OCI-LY1 (cell line): Measurements from ENCODE around the gene FARP1.

Source experiments
- H2AFZ ChIP-seq: fragments of 200-600 bp; sonication (generic), shearing (Covaris generic); 2 replicates; pipeline ENCODE4 v1.6.0; 2014; ENCODE audit warnings: antibody characterized with exemption, mild to moderate bottlenecking, low read length
- H3F3A ChIP-seq: fragments of 200-600 bp; sonication (generic), shearing (Covaris generic); 2 replicates; pipeline ENCODE4 v1.6.0; 2014; ENCODE audit warnings: mild to moderate bottlenecking, antibody characterized with exemption, low read length, moderate library complexity; ENCODE audit not compliant: insufficient read depth
- H3K27ac ChIP-seq: fragments of 200-600 bp; sonication (generic); 2 replicates; pipeline ENCODE4 v1.5.1; 2014; ENCODE audit warnings: low read length, mixed run types, mild to moderate bottlenecking, low read depth; ENCODE audit not compliant: poor library complexity, severe bottlenecking
- H3K27me3 ChIP-seq: fragments of 200-600 bp; sonication (generic); 2 replicates; pipeline ENCODE4 v1.6.0; 2014; ENCODE audit warnings: antibody characterized with exemption, mild to moderate bottlenecking, low read length, moderate library complexity; ENCODE audit not compliant: insufficient read depth
- H3K36me3 ChIP-seq: fragments of 200-600 bp; sonication (generic); 2 replicates; pipeline ENCODE4 v1.6.1; 2014; ENCODE audit warnings: mild to moderate bottlenecking, antibody characterized with exemption, low read length, moderate library complexity, mixed read lengths; ENCODE audit not compliant: insufficient read depth
- H3K4me1 ChIP-seq: fragments of 200-600 bp; sonication (generic); 2 replicates; pipeline ENCODE4 v1.5.1; 2014; ENCODE audit warnings: mild to moderate bottlenecking, low read length, moderate library complexity; ENCODE audit not compliant: insufficient read depth, severe bottlenecking
- H3K4me2 ChIP-seq: fragments of 200-600 bp; sonication (generic), shearing (Covaris generic); 2 replicates; pipeline ENCODE4 v1.6.1; 2014; ENCODE audit warnings: low read length
- H3K4me3 ChIP-seq: fragments of 200-600 bp; sonication (generic); 2 replicates; pipeline ENCODE4 v1.5.1; 2014; ENCODE audit warnings: low read length, low read depth, mild to moderate bottlenecking, mixed read lengths; ENCODE audit not compliant: poor library complexity, severe bottlenecking
- H3K79me2 ChIP-seq: fragments of 200-600 bp; shearing (Covaris generic); 2 replicates; pipeline ENCODE4 v1.6.1; 2016; ENCODE audit warnings: mixed run types, low read length, mixed read lengths; ENCODE audit not compliant: insufficient read depth
- H3K9ac ChIP-seq: fragments of 200-600 bp; sonication (generic), shearing (Covaris generic); 2 replicates; pipeline ENCODE4 v1.6.1; 2014; ENCODE audit warnings: mild to moderate bottlenecking, low read length, mixed read lengths
- H3K9me2 ChIP-seq: fragments of 200-600 bp; sonication (generic), shearing (Covaris generic); 2 replicates; pipeline ENCODE4 v1.6.1; 2014; ENCODE audit warnings: low read depth, mild to moderate bottlenecking, low read length, mixed read lengths
- H3K9me3 ChIP-seq: fragments of 200-600 bp; shearing (Covaris generic); 2 replicates; pipeline ENCODE4 v1.6.1; 2014; ENCODE audit warnings: low read length, mixed read lengths
- H4K20me1 ChIP-seq: fragments of 200-600 bp; sonication (generic), shearing (Covaris generic); 2 replicates; pipeline ENCODE4 v1.6.0; 2016; ENCODE audit warnings: mild to moderate bottlenecking, low read length; ENCODE audit not compliant: insufficient read depth
- EZH2 ChIP-seq: fragments of 200-600 bp; sonication (generic), shearing (Covaris generic); IDR thresholded peaks from 2 replicates; pipeline ENCODE4 v1.8.0; 2017; ENCODE audit warnings: borderline replicate concordance, mixed run types, mild to moderate bottlenecking, antibody characterized with exemption, low read length, moderate library complexity, mixed read lengths
- TF ChIP-seq, protein P1 (sequence below): fragments of 200-600 bp; sonication (generic), shearing (Covaris generic); IDR thresholded peaks from 2 replicates; pipeline ENCODE4 v1.5.1; 2017; ENCODE audit warnings: mild to moderate bottlenecking, antibody characterized with exemption, low read length, moderate library complexity, mixed read lengths

Gene FARP1

GRCh38 chr13:98466634-98467236 is 323.8 kb downstream of the FARP1 start:
- Histone ChIP-seq H3K36me3 (peaks cover 64% of the 10 kb centered on the region; the same call in 1 of the 2 replicates), H3K4me1 (no peaks in the 10 kb centered on the region), H3K27me3 (no peaks in the 10 kb centered on the region), H3K4me3 (no peak overlapping the region), H3K9me2 (no peaks in the 10 kb centered on the region), H4K20me1 (no peaks in the 10 kb centered on the region), H2AFZ (no peak overlapping the region), H3K9ac (no peak overlapping the region), H3K4me2 (no peak overlapping the region), H3F3A (no peaks in the 10 kb centered on the region), H3K79me2 (no peaks in the 10 kb centered on the region), H3K27ac (no peak overlapping the region), H3K9me3 (no peaks in the 10 kb centered on the region)
- TF ChIP-seq, protein P1, sequence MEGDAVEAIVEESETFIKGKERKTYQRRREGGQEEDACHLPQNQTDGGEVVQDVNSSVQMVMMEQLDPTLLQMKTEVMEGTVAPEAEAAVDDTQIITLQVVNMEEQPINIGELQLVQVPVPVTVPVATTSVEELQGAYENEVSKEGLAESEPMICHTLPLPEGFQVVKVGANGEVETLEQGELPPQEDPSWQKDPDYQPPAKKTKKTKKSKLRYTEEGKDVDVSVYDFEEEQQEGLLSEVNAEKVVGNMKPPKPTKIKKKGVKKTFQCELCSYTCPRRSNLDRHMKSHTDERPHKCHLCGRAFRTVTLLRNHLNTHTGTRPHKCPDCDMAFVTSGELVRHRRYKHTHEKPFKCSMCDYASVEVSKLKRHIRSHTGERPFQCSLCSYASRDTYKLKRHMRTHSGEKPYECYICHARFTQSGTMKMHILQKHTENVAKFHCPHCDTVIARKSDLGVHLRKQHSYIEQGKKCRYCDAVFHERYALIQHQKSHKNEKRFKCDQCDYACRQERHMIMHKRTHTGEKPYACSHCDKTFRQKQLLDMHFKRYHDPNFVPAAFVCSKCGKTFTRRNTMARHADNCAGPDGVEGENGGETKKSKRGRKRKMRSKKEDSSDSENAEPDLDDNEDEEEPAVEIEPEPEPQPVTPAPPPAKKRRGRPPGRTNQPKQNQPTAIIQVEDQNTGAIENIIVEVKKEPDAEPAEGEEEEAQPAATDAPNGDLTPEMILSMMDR = peak; percentile 65
- no peak for TF ChIP-seq EZH2

DNA sequence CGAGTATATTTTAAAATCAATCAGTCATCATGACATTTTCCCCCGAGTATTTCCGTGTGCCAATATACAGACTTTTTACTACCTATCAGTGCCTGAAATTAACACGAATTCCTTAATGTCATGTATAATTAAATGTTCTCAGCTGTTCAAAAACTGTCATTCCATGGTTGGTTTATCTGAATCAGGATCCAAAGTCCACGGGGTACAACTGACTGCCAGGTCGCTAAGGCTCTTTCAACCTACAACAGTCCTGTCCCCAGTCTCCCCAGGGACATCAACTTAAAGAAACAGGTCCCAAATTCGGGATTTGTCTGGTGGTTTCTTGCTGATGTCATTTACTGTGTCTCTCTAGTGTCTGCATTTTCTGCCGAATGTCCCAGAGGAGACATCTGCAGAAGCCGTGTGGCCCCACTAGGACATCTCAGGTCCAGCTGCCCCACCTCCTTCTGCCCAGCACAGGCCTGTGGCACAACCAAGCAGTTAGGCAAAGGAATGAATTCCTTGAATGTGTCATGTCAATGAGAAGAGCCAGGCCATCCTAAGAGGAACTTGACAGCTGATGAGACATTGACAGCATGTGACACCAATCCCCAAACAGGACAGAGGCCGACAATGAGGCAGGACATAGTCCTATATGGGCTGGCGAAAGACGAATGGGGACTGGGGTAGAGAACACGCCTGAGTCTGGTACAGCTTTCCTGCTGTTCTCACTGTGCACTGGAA is 324.5 kb downstream of the FARP1 start:
- no peak overlapping the region for H3K4me3 ChIP-seq
- H3K9ac ChIP-seq = no peak overlapping the region
- H3K27ac ChIP-seq = no peak overlapping the region
- H3K27me3 ChIP-seq = no peaks in the 10 kb centered on the region
- no peak overlapping the region for H2AFZ ChIP-seq
- H3K9me3 ChIP-seq = no peaks in the 10 kb centered on the region
- no peak overlapping the region for H3K4me2 ChIP-seq
- TF ChIP-seq, protein P1 = no peak
- no peak for TF ChIP-seq EZH2
- H3K79me2 ChIP-seq = no peaks in the 10 kb centered on the region
- no peaks in the 10 kb centered on the region for H4K20me1 ChIP-seq
- H3K36me3 ChIP-seq = peaks cover 71% of the 10 kb centered on the region; the same call in 1 of the 2 replicates
- no peaks in the 10 kb centered on the region for H3K9me2 ChIP-seq
- H3F3A ChIP-seq = no peaks in the 10 kb centered on the region
- no peaks in the 10 kb centered on the region for H3K4me1 ChIP-seq

- Histone ChIP-seq H3K4me1 (no peaks in the 10 kb centered on the region), H3K27me3 (no peaks in the 10 kb centered on the region), H3K4me2 (no peak overlapping the region), H3K9me3 (no peaks in the 10 kb centered on the region), H3K4me3 (no peak overlapping the region), H2AFZ (no peak overlapping the region), H4K20me1 (no peaks in the 10 kb centered on the region), H3F3A (no peaks in the 10 kb centered on the region), H3K79me2 (no peaks in the 10 kb centered on the region), H3K36me3 (peaks cover 74% of the 10 kb centered on the region; the same call in 1 of the 2 replicates), H3K9ac (no peak overlapping the region), H3K27ac (no peak overlapping the region), H3K9me2 (no peaks in the 10 kb centered on the region)
- TF ChIP-seq EZH2 = no peak
- TF ChIP-seq, protein P1 = peak; percentile 24; the same call in 1 of the 2 replicates
Measured at GRCh38 chr13:98468361-98468760, 325.5 kb downstream of the FARP1 start.
